AG09319 (cell line): ENCODE data around the gene XXYLT1.

Experiments used
- DNase-seq: peaks from one replicate; pipeline ENCODE4 v3.0.0-alpha.2; 2010; ENCODE audit warnings: low read depth; ENCODE audit errors: extremely low read depth
- CTCF ChIP-seq: IDR thresholded peaks from 2 replicates; pipeline ENCODE4 v1.5.1; 2011; ENCODE audit warnings: low read depth, mild to moderate bottlenecking, inconsistent platforms, low read length, moderate library complexity

XXYLT1 gene

DNA sequence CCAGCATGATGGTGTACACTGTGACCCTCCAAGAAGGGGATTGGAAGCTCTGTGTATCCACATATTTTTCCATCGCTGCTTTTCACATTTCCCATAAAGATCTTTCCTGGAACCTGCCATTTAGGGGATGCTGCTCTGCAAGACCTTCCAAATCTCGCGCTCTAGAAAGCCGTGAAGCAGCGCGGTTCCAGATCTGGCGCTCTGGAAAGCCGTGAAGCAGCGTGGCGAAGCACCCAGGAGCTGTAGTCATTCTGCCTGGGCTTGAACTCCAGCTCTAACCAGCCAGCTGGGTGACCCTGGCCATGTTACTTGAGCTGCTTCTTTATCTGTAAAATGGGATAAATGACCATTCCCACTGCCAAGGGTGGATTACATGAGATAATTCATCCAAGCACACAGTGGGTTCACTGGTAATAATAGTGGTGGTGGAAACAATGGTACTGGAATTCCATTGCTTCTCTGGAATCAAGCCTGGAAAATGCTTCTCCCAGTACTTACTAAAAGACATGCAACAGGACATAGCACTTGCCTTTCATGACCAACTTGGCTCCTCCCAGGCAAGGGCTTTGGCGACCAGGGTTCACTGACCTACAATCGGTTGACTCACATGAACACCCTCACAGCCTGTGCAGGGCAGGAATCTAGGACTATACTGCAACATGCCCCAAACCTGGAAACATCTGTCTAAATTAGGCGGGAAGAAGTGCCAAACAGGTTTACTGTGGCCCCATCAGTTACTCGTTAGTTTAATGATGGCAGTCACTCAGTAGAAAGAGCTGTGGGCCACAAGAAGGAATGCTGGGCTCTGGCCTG lies 70.7 kb downstream of the XXYLT1 start:
- TF ChIP-seq CTCF = no peak
- no peak for DNase-seq

DNA sequence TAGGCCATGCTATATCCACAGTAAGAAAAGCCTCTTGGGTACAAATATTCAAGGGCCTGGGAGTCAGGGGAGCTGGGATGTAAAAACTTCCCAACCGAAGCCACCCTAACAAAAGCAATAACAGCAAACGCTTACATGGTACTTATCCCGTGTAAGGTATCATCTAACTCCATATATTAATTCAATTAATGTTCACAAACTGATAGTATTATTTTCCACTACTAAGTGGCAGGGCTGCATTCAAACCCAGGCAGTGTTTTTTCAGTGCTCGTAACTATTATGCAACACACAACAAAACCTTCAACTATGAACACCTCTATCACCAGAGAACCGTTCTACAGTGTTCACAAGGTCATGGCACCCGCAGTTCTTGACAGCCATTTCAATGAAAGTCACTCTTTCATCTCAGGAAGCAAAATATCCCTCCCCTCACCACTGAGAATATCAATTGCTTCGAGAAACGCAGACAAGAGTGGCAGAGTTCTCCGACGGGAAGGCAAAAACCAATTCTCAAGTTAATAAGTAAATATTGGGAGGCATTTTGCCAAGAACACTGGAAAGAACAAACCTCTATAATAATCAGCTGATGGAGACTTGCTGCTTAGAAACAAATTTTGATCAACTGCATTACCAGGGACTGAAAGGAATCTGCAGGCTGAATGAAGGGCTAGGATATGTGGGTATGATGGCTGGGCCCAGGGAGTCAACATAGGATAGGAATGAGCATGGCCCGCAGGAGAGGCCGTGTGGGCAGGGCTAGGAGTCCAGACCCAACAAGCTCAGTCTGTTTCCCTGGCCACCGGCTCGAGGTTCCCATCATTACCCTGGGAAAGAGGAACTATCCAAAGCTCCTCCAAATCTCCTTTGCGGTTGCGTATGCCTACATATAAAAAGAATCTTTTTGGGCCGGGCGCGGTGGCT lies 72.3 kb downstream of the XXYLT1 start:
- DNase-seq = no peak
- TF ChIP-seq CTCF = no peak

DNA sequence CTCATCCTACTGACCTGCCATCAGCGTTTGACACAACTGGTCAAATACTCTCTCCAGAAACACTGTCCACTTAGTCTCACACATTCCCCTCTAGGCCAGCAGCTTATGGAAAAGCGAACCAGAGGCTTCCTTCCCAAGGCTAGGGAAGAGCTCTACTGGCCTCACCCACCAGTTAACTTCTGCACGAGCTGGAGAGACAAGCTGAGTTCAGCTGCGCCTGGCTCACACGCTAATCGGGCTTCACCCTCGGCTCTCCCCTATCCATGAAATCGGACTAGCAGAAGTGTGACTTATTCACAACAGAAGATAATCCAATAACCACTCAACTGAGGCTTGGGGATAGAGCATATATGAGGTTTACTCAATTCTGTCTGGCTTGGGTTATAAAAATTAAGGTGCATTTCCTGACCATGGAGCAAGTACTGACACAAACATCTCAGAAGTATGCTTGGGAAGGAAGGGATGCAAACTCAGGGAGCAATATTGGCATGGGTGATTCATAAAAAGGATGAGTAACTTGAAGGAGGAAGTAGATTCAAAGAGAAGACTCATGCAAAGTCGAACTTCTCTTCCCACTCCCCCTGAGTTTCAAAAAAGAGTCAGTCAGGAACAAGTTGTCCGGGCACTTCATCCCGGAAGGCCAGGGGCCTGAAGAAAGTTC lies 73.1 kb downstream of the XXYLT1 start:
- TF ChIP-seq CTCF = no peak
- no peak for DNase-seq

GRCh38 chr3:195196266-195196665 lies 74.7 kb downstream of the XXYLT1 start:
- TF ChIP-seq CTCF = no peak; the same call in none of the 2 replicates
- DNase-seq = no peak

DNA sequence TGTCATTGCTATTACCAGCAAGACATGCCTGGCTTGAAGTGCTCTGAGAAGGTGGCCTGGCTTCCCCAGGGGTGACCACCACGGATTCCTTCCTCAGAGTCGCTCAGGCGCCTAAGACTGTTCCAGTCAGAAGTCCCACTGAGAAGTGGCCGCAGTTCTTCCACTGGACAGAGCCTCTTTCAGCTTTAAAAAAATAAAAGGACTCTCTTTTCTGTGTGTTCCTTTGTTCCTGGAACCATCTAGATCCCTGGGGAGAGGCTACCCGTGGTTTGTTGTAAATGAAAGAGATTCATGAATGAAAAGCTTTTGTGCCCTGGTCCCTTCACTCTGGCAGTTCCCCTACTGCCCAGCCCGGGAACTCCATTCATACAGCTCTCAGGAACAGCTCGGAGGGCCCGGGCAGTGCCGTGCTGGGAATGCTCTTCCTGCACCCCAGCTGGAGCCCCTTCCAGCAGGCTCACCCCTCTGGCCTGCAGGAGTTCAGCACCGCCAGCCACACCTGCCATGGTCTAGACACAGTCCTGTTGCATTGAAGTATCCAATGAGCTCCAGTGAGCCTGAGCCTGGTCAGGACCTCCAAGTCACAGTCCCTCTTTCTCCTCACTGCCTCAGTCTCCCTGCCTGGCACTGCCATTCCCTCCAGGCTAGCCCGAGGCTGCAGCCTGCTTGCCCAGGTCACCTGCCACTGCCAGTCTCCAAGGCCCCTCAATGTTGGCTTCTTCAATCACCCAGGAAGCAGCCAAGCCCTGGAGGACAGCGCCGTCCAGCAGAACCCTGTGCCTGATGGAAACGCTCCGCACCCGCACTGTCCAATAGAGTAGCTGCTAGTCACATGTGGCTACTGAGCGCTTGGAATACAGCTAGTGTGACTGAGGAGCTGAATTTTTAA lies 75.4 kb downstream of the XXYLT1 start:
- DNase-seq = no peak

More for the DNA sequence above, 75.4 kb downstream of the XXYLT1 start:
- no peak for TF ChIP-seq CTCF
